PC-9 (cell line): ENCODE measurements around the gene CEP41. TPM values are rescaled to one million over a fixed set of nuclear protein-coding genes. Genes with fewer than 3 reads are reported as not detected.

Source experiments
- BruUV-seq: library from RNA; stranded (reverse); fragments of 400-500 nt; replicated peaks from 2 replicates; lab custom pipeline; 2021; lab: Mats Ljungman, UMichigan
- CTCF ChIA-PET: fragments of 300-600 bp; sonication (Branson Sonifier 250); formaldehyde crosslinking; loops from one replicate; lab custom pipeline; 2022; ENCODE audit warnings: antibody characterized with exemption; lab: Charles Lee
- POLR2A ChIA-PET: fragments of 300-600 bp; sonication (Branson Sonifier 250); formaldehyde crosslinking; loops from one replicate; lab custom pipeline; 2022; ENCODE audit warnings: antibody characterized with exemption; ENCODE audit not compliant: unreplicated experiment; lab: Charles Lee
- DNase-seq, 2 experiments: peaks; one replicate each; pipeline versions ENCODE4 v3.0.0 to v3.0.0-alpha.2; 2015 to 2022; ENCODE audit warnings: mixed read lengths in 1 of 2
- H2AFZ ChIP-seq: fragments of 200-600 bp; sonication (generic); 2 replicates; pipeline ENCODE4 v1.8.1; 2017; ENCODE audit warnings: antibody characterized with exemption
- H3F3A ChIP-seq: fragments of 200-600 bp; sonication (generic); 2 replicates; pipeline ENCODE4 v1.8.1; 2017; ENCODE audit warnings: antibody characterized with exemption, mild to moderate bottlenecking, low read depth; ENCODE audit not compliant: insufficient read depth
- H3K27ac ChIP-seq: fragments of 200-600 bp; sonication (generic); 2 replicates; pipeline ENCODE4 v1.6.1; 2016; ENCODE audit warnings: mixed run types
- H3K27me3 ChIP-seq: fragments of 200-600 bp; sonication (generic); 2 replicates; pipeline ENCODE4 v1.6.1; 2016; ENCODE audit warnings: low read depth, mixed run types; ENCODE audit not compliant: insufficient read depth
- H3K36me3 ChIP-seq: fragments of 200-600 bp; sonication (generic); 2 replicates; pipeline ENCODE4 v1.6.1; 2016; ENCODE audit warnings: low read depth, mixed run types
- H3K4me1 ChIP-seq: fragments of 200-600 bp; sonication (generic); replicated peaks from 2 replicates; pipeline ENCODE4 v1.6.1; 2016; ENCODE audit warnings: mixed run types; ENCODE audit not compliant: insufficient read depth
- H3K4me2 ChIP-seq: fragments of 200-600 bp; sonication (generic); 2 replicates; pipeline ENCODE4 v1.6.1; 2017; ENCODE audit warnings: mixed run types
- H3K4me3 ChIP-seq: fragments of 200-600 bp; sonication (generic); 2 replicates; pipeline ENCODE4 v1.6.1; 2016; ENCODE audit warnings: mixed run types
- H3K79me2 ChIP-seq: fragments of 200-600 bp; sonication (generic); 2 replicates; pipeline ENCODE4 v1.6.1; 2017; ENCODE audit warnings: low read depth, mixed run types
- H3K9me2 ChIP-seq: fragments of 200-600 bp; sonication (generic); 2 replicates; pipeline ENCODE4 v1.8.1; 2017; ENCODE audit warnings: mild to moderate bottlenecking; ENCODE audit not compliant: insufficient read depth
- H3K9me3 ChIP-seq: fragments of 200-600 bp; sonication (generic); 2 replicates; pipeline ENCODE4 v1.8.1; 2016; ENCODE audit warnings: low read depth; ENCODE audit not compliant: insufficient read depth
- H4K20me1 ChIP-seq: fragments of 200-600 bp; sonication (generic); 2 replicates; pipeline ENCODE4 v1.8.1; 2017; ENCODE audit not compliant: insufficient read depth
- CTCF ChIP-seq: fragments of 200-600 bp; sonication (generic); conservative IDR thresholded peaks from 2 replicates; pipeline ENCODE4 v1.6.1; 2017; ENCODE audit warnings: mixed run types, antibody characterized with exemption, mild to moderate bottlenecking, moderate library complexity
- EZH2 ChIP-seq: fragments of 200-600 bp; sonication (generic); IDR thresholded peaks from 2 replicates; pipeline ENCODE4 v1.8.0; 2017; ENCODE audit warnings: antibody characterized with exemption, low read depth
- intact Hi-C: fragments of 100-400 bp; cut with micrococcal nuclease; formaldehyde crosslinking; loops from one replicate; pipeline ENCODE4 v1.10.0; 2022; ENCODE audit not compliant: unreplicated experiment
- total RNA-seq: library from RNA; stranded (reverse); gene quantifications from 2 replicates; pipeline ENCODE4 v1.2.3, GENCODE V29; 2021

CEP41 gene
- total RNA-seq, 1 experiment from 2014 or later = 18.0 TPM

- H2AFZ ChIP-seq = no peak overlapping the region
- ChIA-PET CTCF (no interaction called here), POLR2A (no interaction called here)
- peaks cover 37% of the 10 kb centered on the region for H3F3A ChIP-seq
- H3K9me2 ChIP-seq = no peaks in the 10 kb centered on the region
- no peaks in the 10 kb centered on the region for H3K79me2 ChIP-seq
- no peak overlapping the region for H3K4me2 ChIP-seq
- H4K20me1 ChIP-seq = no peaks in the 10 kb centered on the region
- no TSS peak for BruUV-seq
- TF ChIP-seq CTCF = no peak
- no peak for TF ChIP-seq EZH2
- H3K4me3 ChIP-seq = no peak overlapping the region
- intact Hi-C loops = no loop called here
- no peak overlapping the region for H3K27ac ChIP-seq
- H3K36me3 ChIP-seq = no peaks in the 10 kb centered on the region
- H3K27me3 ChIP-seq = no peaks in the 10 kb centered on the region
- H3K4me1 ChIP-seq = peaks cover 61% of the 10 kb centered on the region
- H3K9me3 ChIP-seq = peaks cover 6% of the 10 kb centered on the region; the same call in 1 of the 2 replicates
- no peak for DNase-seq
Measured at GRCh38 chr7:130361681-130362080, 79.1 kb downstream of the CEP41 start.

- no peaks in the 10 kb centered on the region for H3K9me2 ChIP-seq
- no peaks in the 10 kb centered on the region for H3K79me2 ChIP-seq
- H2AFZ ChIP-seq = no peak overlapping the region
- no peaks in the 10 kb centered on the region for H3K27me3 ChIP-seq
- peaks cover 6% of the 10 kb centered on the region; the same call in 1 of the 2 replicates for H3K9me3 ChIP-seq
- no TSS peak for BruUV-seq
- H3K4me1 ChIP-seq = peaks cover 58% of the 10 kb centered on the region
- H4K20me1 ChIP-seq = no peaks in the 10 kb centered on the region
- no peak overlapping the region for H3K27ac ChIP-seq
- CTCF ChIA-PET = no interaction called here
- TF ChIP-seq EZH2 = no peak
- TF ChIP-seq CTCF = no peak
- H3K36me3 ChIP-seq = no peaks in the 10 kb centered on the region
- intact Hi-C loops = no loop called here
- H3K4me3 ChIP-seq = no peak overlapping the region
- POLR2A ChIA-PET = no interaction called here
- no peak for DNase-seq
- H3K4me2 ChIP-seq = no peak overlapping the region
- H3F3A ChIP-seq = peaks cover 46% of the 10 kb centered on the region
Measured at GRCh38 chr7:130360518-130360917, 80.3 kb downstream of the CEP41 start.

- BruUV-seq = no TSS peak
- CTCF ChIA-PET = no interaction called here
- Histone ChIP-seq H2AFZ (no peak overlapping the region), H3K4me3 (no peak overlapping the region), H3K36me3 (no peaks in the 10 kb centered on the region), H3K4me2 (no peak overlapping the region; the same call in 1 of the 2 replicates), H3K9me3 (peaks cover 6% of the 10 kb centered on the region; the same call in 1 of the 2 replicates), H3K4me1 (peaks cover 59% of the 10 kb centered on the region), H3F3A (peaks cover 50% of the 10 kb centered on the region), H3K27ac (peak overlapping the region; percentile 64), H3K9me2 (no peaks in the 10 kb centered on the region), H4K20me1 (no peaks in the 10 kb centered on the region), H3K79me2 (no peaks in the 10 kb centered on the region), H3K27me3 (no peaks in the 10 kb centered on the region)
- POLR2A ChIA-PET = no interaction called here
- DNase-seq = peak in 1 of 2 experiments; percentile 81
- TF ChIP-seq EZH2 (no peak), CTCF (no peak)
- intact Hi-C loops = no loop called here
Measured at GRCh38 chr7:130359276-130359857, 81.4 kb downstream of the CEP41 start.
